ENCODE results near the gene ZNF618. TPM values are rescaled to one million over a fixed set of nuclear protein-coding genes. Genes with fewer than 3 reads are reported as not detected.
A peak's percentile ranks its signal among the peaks of the same experiment; 100 is the strongest.

Gene ZNF618
- total RNA-seq, 2 donors from 2014 or later = 11.9 to 17.1 TPM

DNA sequence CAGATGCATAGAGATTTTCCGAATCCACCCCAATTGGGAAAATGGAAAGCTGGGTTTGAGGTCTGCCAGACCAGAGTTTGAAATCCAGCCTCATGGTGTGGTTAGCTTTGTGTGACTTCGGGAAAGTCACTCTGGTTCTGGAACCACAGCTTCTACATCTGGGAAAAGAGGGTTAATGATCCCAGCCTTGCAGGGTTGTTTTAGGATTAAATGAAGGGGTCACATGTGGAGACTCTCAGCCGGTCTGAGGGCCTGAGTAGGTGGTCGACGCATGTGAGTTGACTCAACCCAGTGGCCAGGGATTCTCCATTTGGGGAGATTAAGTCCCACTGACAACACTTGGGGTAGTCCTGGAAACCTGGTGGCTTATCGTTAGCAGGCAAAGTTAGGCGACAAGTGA is 6.1 kb downstream of the ZNF618 start:
- Histone ChIP-seq H3K4me3 (no peak overlapping the region), H3K27me3 (no peaks in the 10 kb centered on the region), H3K36me3 (replicated peaks in 1 of 2; ENCODE audit: insufficient read depth in 1 of 2, low read depth in 2 of 2) (no peaks in the 10 kb centered on the region), H3K9me3 (no peaks in the 10 kb centered on the region), H3K27ac (no peak overlapping the region), H3K4me1 (peaks cover 22% of the 10 kb centered on the region)
- TF ChIP-seq, protein P1, sequence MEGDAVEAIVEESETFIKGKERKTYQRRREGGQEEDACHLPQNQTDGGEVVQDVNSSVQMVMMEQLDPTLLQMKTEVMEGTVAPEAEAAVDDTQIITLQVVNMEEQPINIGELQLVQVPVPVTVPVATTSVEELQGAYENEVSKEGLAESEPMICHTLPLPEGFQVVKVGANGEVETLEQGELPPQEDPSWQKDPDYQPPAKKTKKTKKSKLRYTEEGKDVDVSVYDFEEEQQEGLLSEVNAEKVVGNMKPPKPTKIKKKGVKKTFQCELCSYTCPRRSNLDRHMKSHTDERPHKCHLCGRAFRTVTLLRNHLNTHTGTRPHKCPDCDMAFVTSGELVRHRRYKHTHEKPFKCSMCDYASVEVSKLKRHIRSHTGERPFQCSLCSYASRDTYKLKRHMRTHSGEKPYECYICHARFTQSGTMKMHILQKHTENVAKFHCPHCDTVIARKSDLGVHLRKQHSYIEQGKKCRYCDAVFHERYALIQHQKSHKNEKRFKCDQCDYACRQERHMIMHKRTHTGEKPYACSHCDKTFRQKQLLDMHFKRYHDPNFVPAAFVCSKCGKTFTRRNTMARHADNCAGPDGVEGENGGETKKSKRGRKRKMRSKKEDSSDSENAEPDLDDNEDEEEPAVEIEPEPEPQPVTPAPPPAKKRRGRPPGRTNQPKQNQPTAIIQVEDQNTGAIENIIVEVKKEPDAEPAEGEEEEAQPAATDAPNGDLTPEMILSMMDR (IDR thresholded peaks at IDR 0.05) = no peak
- no peak for TF ChIP-seq POLR2A (IDR thresholded peaks at IDR 0.05)
- 92 to 94% methylated on average over 7 of the region's 7 CpGs for WGBS, 2 donors
- DNase-seq (no peak), ATAC-seq (no peak)
- intact Hi-C loops (cut with DNase I) = no loop called here

DNA sequence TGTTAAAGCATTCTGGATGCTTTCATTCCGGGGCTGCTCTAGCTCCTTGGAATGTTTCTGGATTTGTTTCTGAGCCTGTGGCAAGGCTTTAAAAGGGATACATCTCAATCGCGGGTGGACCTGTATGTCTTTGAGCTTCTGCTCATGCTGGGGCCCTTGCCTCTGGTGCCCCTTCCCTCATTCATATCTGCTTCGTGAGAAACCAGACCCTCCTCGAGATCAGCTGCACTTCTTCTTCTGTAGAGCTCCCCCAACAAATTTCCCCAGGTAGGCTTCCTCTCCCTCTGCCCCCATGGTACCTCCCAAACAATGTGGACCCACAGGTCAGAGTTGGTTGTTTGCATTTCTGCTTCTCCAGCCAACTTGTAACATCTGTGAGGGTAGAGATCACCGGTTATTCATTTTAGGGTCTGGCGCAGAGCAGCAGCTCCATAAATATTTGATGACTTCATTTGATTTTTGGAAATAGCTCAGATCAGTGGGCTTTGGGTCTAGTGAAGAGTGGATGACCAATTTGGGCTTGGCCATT is 6.6 kb downstream of the ZNF618 start:
- intact Hi-C loops (cut with DNase I) = no loop called here
- Histone ChIP-seq H3K27ac (no peak overlapping the region), H3K36me3 (replicated peaks in 1 of 2; ENCODE audit: insufficient read depth in 1 of 2, low read depth in 2 of 2) (no peaks in the 10 kb centered on the region), H3K9me3 (no peaks in the 10 kb centered on the region), H3K27me3 (no peaks in the 10 kb centered on the region), H3K4me1 (peaks cover 25% of the 10 kb centered on the region), H3K4me3 (no peak overlapping the region)
- ATAC-seq = no peak
- 82 to 86% methylated on average over 7 of the region's 7 CpGs for WGBS, 2 donors
- no peak for DNase-seq
- TF ChIP-seq, protein P1 (IDR thresholded peaks at IDR 0.05) = no peak
- no peak for TF ChIP-seq POLR2A (IDR thresholded peaks at IDR 0.05)

DNA sequence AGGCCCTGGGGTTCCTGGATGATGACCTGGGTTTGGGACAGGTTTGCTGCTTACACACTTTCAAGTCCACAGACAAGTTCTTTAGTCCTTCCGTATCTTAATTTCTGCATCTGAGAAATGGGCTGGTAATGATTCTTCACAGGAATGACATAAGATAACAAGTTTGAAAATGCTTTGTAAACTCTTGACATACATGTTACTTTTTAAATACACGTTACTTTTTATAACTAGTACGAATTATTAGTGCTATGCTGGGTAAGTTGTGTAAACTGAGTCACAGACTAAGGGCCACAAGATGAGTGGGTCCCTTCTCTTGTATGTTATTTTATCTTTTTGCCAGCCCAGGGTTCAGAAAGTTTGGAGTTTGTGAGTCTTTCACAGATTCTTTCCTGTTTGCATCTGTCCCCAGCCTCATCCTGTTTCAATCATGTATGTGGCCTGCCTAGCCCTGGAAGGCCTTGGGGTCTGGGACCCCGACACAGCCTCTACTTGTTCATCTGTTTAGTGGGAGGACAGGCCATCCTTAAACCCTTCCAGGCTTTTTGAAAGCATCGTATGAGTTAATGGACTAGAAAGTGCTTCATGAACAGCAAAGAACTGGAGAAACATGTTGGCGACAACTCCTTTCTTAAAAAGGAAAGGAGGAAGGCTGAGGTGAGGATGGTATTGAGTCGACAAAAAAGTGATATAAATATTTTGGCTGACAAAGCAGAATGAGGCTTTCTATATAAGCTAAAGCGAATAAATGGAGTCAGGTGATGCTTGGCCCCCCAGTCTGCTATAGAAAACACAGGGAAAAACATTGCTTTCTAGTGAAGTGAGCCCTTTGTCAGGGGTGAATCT is 9.3 kb downstream of the ZNF618 start:
- ATAC-seq (no peak), DNase-seq (no peak)
- Histone ChIP-seq H3K36me3 (replicated peaks in 1 of 2; ENCODE audit: insufficient read depth in 1 of 2, low read depth in 2 of 2) (no peaks in the 10 kb centered on the region), H3K4me1 (peaks cover 21% of the 10 kb centered on the region), H3K27ac (peak overlapping the region in 2 of 4 donors; percentile 24 to 35), H3K9me3 (no peaks in the 10 kb centered on the region), H3K4me3 (no peak overlapping the region), H3K27me3 (no peaks in the 10 kb centered on the region)
- intact Hi-C loops (cut with DNase I) = no loop called here
- TF ChIP-seq, protein P1 (IDR thresholded peaks at IDR 0.05) = no peak
- TF ChIP-seq POLR2A (IDR thresholded peaks at IDR 0.05) = no peak
- WGBS, 2 donors = 79 to 90% methylated on average over 8 of the region's 8 CpGs

DNA sequence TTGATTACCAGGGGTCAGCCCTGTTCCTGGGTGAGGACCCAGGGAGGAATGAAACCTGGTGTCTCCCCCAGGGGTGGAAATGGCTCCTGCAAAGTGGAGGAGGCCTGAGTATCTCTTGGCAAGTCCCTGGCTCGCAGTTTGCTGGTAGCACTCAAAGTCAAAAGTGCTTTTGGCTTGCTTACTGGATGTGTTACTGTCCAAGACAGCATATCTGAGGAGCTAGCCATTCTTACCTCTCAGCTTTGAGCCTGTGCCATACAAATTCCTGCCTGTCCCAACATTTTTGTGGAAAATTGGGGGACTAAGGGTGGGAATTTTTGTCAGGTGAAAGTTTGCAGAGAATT is 9.9 kb downstream of the ZNF618 start:
- peak overlapping the region in 2 of 4 donors; percentile 24 to 35 for H3K27ac ChIP-seq
- no peaks in the 10 kb centered on the region for H3K9me3 ChIP-seq
- peaks cover 21% of the 10 kb centered on the region for H3K4me1 ChIP-seq
- TF ChIP-seq, protein P1 (IDR thresholded peaks at IDR 0.05) = no peak
- TF ChIP-seq POLR2A (IDR thresholded peaks at IDR 0.05) = no peak
- H3K4me3 ChIP-seq = no peak overlapping the region
- H3K36me3 ChIP-seq (replicated peaks in 1 of 2; ENCODE audit: insufficient read depth in 1 of 2, low read depth in 2 of 2) = no peaks in the 10 kb centered on the region
- intact Hi-C loops (cut with DNase I) = no loop called here
- ATAC-seq (no peak), DNase-seq (no peak)
- 50 to 61% methylated on average over 1 of the region's 1 CpG for WGBS, 2 donors
- H3K27me3 ChIP-seq = no peaks in the 10 kb centered on the region
